Adrenal gland (tissue), 12 donors: ENCODE results near the gene TNS1. TPM values are rescaled to one million over a fixed set of nuclear protein-coding genes. Genes with fewer than 3 reads are reported as not detected.

Experiments
- DNase-seq, 7 donors: peaks; one replicate each; pipeline ENCODE4 v3.0.0-alpha.2; 2019 to 2020
- H3K27ac ChIP-seq, 5 donors: fragments of 200-600 bp; sonication (generic) in 4 of 5; 1 replicate in 3 of 5; 2 replicates in 2 of 5; pipeline versions ENCODE4 v1.5.1 to v1.8.0; 2016 to 2020; ENCODE audit warnings: mild to moderate bottlenecking in 1 of 5
- H3K27me3 ChIP-seq: fragments of 200-600 bp; 2 replicates; pipeline ENCODE4 v1.8.0; 2021
- H3K36me3 ChIP-seq, 2 donors: fragments of 200-600 bp; replicated peaks in 1 of 2; 1 replicate in 1 of 2; 2 replicates in 1 of 2; pipeline versions ENCODE4 v1.5.1 to v1.8.0; 2018 to 2022
- H3K4me1 ChIP-seq, 2 donors: fragments of 200-600 bp; replicated peaks in 1 of 2; 1 replicate in 1 of 2; 2 replicates in 1 of 2; pipeline versions ENCODE4 v1.5.1 to v1.8.0; 2018 to 2021
- H3K4me3 ChIP-seq, 4 donors: fragments of 200-600 bp; sonication (generic) in 3 of 4; one replicate each; pipeline ENCODE4 v1.5.1; 2016 to 2018
- H3K9me3 ChIP-seq, 3 donors: fragments of 200-600 bp; sonication (generic) in 1 of 3; replicated peaks in 1 of 3; 1 replicate in 2 of 3; 2 replicates in 1 of 3; pipeline versions ENCODE4 v1.5.1 to v1.8.0; 2016 to 2021
- POLR2A ChIP-seq, 2 donors: fragments of 450-650 bp; IDR thresholded peaks; one replicate each; pipeline ENCODE4 v1.6.1; 2017; ENCODE audit warnings: antibody characterized with exemption in 2 of 2, mild to moderate bottlenecking in 2 of 2, moderate library complexity in 1 of 2
- WGBS, 4 donors: extraction: QIAGEN DNeasy Blood & Tissue Kit in 2 of 4; methylation state at CpG; one replicate each; pipeline versions ENCODE4 v1.1.5 to v1.1.7; 2013 to 2017; 5-methylcytosine and 5-hydroxymethylcytosine counted together
- intact Hi-C, 2 donors: fragments of 100-400 bp; cut with DNase I; formaldehyde crosslinking; loops; one replicate each; pipeline versions ENCODE4 v1.14.1 to v1.15.0; 2022 to 2023
- polyA plus RNA-seq, 3 donors: library from polyadenylated mRNA; stranded (reverse); fragments of 200-250 nt in 2 of 3; fragments of 350-450 nt in 1 of 3; fragmentation: Illumina TruSeq in 1 of 3; extraction: RNeasy Lipid Tissue Mini Kit (QIAGEN cat#74804) in 1 of 3; gene quantifications; one replicate each; pipeline ENCODE4 v1.2.3, GENCODE V29; 2013 to 2014
- total RNA-seq, 9 donors: library from RNA; depleted of rRNA in 4 of 9; stranded (reverse); fragments of >200 nt in 4 of 9; fragments of 120-200 nt in 1 of 9; fragmentation: NEBNext Ultra II Directional in 1 of 9; extraction: Animal tissue kit (Norgen Biotek cat#: 25700) in 1 of 9; gene quantifications; one replicate each; pipeline versions ENCODE4 v1.1.0 to v1.2.4, GENCODE V29; 2013 to 2023
- TF ChIP-seq, protein P1 (sequence below), 6 experiments: fragments of 450-650 bp in 4 of 6; fragments of 200-600 bp in 2 of 6; sonication (generic) in 1 of 6; IDR thresholded peaks; 1 replicate in 5 of 6; 2 replicates in 1 of 6; pipeline versions ENCODE4 v1.5.1 to v1.8.0; 2016 to 2021; ENCODE audit warnings: antibody characterized with exemption in 6 of 6, mild to moderate bottlenecking in 2 of 6, moderate library complexity in 1 of 6
- donor health status: healthy with polysubstance abuse.
- donor health status: Bipolar disorder and iron deficiency.
- donor health status: DM: yes; HTN: yes; CAD: no.
- donor health status: DM: no; HTN: no; CAD: no.
- donor health status: DM: no; HTN: no; CAD: no.
- donor health status: DM: yes; HTN: yes; CAD: no.

Gene TNS1
- total and polyA plus RNA-seq, 12 donors, result 34.1 to 341 (median 252) TPM

DNA sequence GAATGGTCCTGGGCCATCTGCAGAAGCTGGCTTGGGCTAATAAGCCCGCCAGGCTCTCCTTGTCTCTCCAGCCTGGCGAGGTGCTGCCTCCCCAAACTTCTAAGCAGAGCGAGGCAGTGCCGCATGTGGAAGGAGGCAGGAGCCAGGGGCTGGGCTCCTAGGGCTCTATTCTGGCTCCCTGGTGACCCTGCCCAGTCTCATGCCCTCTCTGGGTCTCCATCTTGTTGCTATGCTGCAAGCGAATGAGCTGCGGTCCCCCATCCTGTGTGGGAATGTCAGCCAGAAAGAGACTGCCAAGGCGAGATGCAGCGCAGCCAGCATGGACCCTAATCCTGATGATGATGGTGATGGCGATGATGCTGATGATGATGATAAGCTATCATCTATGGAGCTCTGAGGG is 48.7 kb downstream of the TNS1 start:
- DNase-seq, result peak in 1 of 7 donors; percentile 18
- Histone ChIP-seq H3K27me3 (no peaks in the 10 kb centered on the region), H3K27ac (peak overlapping the region in 4 of 5 donors; percentile 22 to 81 (median 50)), H3K4me1 (peaks cover 53 to 72% of the 10 kb centered on the region in 2 donors), H3K4me3 (no peak overlapping the region), H3K9me3 (no peaks in the 10 kb centered on the region), H3K36me3 (no peaks in the 10 kb centered on the region)
- TF ChIP-seq POLR2A (IDR thresholded peaks at IDR 0.05), result no peak
- TF ChIP-seq, protein P1, sequence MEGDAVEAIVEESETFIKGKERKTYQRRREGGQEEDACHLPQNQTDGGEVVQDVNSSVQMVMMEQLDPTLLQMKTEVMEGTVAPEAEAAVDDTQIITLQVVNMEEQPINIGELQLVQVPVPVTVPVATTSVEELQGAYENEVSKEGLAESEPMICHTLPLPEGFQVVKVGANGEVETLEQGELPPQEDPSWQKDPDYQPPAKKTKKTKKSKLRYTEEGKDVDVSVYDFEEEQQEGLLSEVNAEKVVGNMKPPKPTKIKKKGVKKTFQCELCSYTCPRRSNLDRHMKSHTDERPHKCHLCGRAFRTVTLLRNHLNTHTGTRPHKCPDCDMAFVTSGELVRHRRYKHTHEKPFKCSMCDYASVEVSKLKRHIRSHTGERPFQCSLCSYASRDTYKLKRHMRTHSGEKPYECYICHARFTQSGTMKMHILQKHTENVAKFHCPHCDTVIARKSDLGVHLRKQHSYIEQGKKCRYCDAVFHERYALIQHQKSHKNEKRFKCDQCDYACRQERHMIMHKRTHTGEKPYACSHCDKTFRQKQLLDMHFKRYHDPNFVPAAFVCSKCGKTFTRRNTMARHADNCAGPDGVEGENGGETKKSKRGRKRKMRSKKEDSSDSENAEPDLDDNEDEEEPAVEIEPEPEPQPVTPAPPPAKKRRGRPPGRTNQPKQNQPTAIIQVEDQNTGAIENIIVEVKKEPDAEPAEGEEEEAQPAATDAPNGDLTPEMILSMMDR (IDR thresholded peaks at IDR 0.05), result no peak
- 80 to 99% (median 89%) methylated on average over 1 to 9 of the region's 9 CpGs for WGBS, 4 donors
- intact Hi-C loops, result no loop called here

DNA sequence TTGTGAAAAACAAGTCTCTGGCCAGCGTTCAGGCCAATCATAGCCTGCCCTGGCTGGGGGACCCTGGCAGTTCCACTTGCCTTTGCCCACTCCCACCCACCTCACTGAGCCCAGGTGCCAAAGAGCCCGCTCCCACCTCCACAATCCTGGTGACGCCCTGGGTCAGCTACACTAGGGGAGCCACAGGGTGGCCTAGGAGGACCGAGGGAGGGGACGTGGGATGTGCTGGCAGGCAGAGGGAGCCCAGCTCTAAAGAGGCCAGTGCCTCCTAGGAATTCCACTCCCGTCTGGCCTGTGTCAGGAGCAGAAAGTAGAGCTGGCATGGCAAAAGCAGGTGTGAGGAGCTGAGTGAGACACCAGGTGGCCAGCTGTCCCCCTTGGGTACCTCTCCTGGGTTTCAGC is 49.3 kb downstream of the TNS1 start:
- 51 to 80% (median 71%) methylated on average over 4 to 6 of the region's 6 CpGs for WGBS, 4 donors
- TF ChIP-seq, protein P1 (IDR thresholded peaks at IDR 0.05), result no peak
- H3K4me3 ChIP-seq, result no peak overlapping the region
- H3K36me3 ChIP-seq, result no peaks in the 10 kb centered on the region
- H3K4me1 ChIP-seq, result peaks cover 53 to 77% of the 10 kb centered on the region in 2 donors
- no peaks in the 10 kb centered on the region for H3K9me3 ChIP-seq
- peak overlapping the region in 4 of 5 donors; percentile 22 to 81 (median 50) for H3K27ac ChIP-seq
- H3K27me3 ChIP-seq, result no peaks in the 10 kb centered on the region
- peak in 2 of 7 donors; percentile 6 to 36 for DNase-seq
- intact Hi-C loops, result no loop called here

DNA sequence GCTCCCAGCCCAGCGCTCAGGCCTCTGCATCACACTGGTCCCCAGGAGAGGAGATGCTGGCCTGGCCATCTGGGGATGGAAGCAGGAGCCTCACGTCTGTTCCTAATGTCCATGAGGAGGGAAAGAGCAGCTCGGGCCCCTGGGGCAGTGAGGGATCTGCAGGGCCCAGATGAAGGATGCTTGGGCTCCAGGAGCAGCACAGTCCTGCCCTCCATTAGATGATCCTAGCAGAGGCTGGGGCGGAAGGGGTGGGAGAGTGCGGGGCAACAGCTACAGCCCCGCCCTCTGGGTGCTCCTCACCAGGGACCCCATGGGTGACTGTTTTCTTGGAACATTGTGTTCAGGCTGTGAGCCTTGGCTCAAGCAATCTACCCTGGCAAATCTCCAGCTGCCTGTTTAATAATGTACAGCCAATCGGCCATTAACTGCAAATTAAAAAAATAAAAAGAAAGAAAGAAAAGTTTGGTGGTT is 49.7 kb downstream of the TNS1 start:
- H3K9me3 ChIP-seq, result no peaks in the 10 kb centered on the region
- peaks cover 53 to 82% of the 10 kb centered on the region in 2 donors for H3K4me1 ChIP-seq
- no peaks in the 10 kb centered on the region for H3K36me3 ChIP-seq
- H3K27ac ChIP-seq, result peak overlapping the region in 4 of 5 donors; percentile 20 to 81 (median 50)
- H3K4me3 ChIP-seq, result no peak overlapping the region
- DNase-seq, result peak in 2 of 7 donors; percentile 43 to 48
- H3K27me3 ChIP-seq, result no peaks in the 10 kb centered on the region
- TF ChIP-seq, protein P1 (IDR thresholded peaks at IDR 0.05), result no peak
- no peak for TF ChIP-seq POLR2A (IDR thresholded peaks at IDR 0.05)
- intact Hi-C loops, result no loop called here
- 71 to 82% (median 77%) methylated on average over 4 to 7 of the region's 7 CpGs for WGBS, 4 donors

DNA sequence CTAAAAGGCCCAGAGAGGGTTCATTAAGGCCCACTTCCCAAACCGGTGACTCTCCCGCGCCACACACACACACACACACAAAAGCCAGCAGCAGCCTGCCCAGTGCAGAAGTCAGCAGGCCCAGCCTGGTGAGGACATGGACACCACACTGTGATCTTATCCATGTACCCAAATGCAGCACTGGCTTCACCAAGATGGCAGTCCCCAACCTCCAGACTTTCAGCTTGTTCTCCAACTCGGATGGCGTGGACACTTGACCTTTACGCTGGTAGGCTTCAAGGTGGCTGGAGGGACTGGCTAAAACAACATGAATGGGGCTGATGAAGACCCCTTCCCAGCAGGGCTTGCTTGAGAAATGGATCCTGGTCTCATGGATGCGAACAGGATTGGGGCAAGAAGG is 50.4 kb downstream of the TNS1 start:
- peak in 2 of 7 donors; percentile 5 to 12 for DNase-seq
- Histone ChIP-seq H3K9me3 (no peaks in the 10 kb centered on the region), H3K27ac (peak overlapping the region in 3 of 5 donors; percentile 20 to 77 (median 46)), H3K27me3 (no peaks in the 10 kb centered on the region), H3K4me3 (no peak overlapping the region), H3K4me1 (peaks cover 53 to 85% of the 10 kb centered on the region in 2 donors), H3K36me3 (no peaks in the 10 kb centered on the region)
- 84 to 92% (median 89%) methylated on average over 5 to 7 of the region's 7 CpGs for WGBS, 4 donors
- intact Hi-C loops, result no loop called here
- no peak for TF ChIP-seq POLR2A (IDR thresholded peaks at IDR 0.05)
- TF ChIP-seq, protein P1 (IDR thresholded peaks at IDR 0.05), result no peak
